HCT116 (cell line): ENCODE data around the gene ANXA5. TPM values are rescaled to one million over a fixed set of nuclear protein-coding genes. Genes with fewer than 3 reads are reported as not detected.

Experiments
- ATAC-seq: fragments of 200-7000 bp; cut with Tn5 transposase; 2 replicates; pipeline ENCODE4 v1.9.1; 2020; ENCODE audit warnings: mild to moderate bottlenecking, moderate library complexity
- BruUV-seq: library from RNA; stranded (reverse); fragments of 400-500 nt; replicated peaks from 2 replicates; lab custom pipeline; 2021; lab: Mats Ljungman, UMichigan
- CTCF ChIA-PET: fragments of 300-600 bp; sonication (Branson Sonifier 250); formaldehyde crosslinking; loops from one replicate; lab custom pipeline; 2021; ENCODE audit warnings: antibody characterized with exemption; lab: Charles Lee
- POLR2A ChIA-PET: fragments of 300-600, 350-600 bp; sonication (Branson Sonifier 250); formaldehyde crosslinking; loops from one replicate; lab custom pipeline; 2021; ENCODE audit warnings: antibody characterized with exemption; lab: Charles Lee
- RAD21 ChIA-PET, 2 experiments: fragments of 300-600 bp; sonication (Branson Sonifier 250); formaldehyde crosslinking; loops; one replicate each; lab custom pipeline; 2023; ENCODE audit warnings: low total read pairs in 2 of 2; ENCODE audit not compliant: uncharacterized antibody in 2 of 2, unreplicated experiment in 2 of 2, low non-redundant PET in 1 of 2; lab: Charles Lee
- DNase-seq: peaks from one replicate; pipeline ENCODE4 v3.0.0-alpha.2; 2010; ENCODE audit warnings: low read depth, low spot score
- H2AFZ ChIP-seq: fragments of 200-600 bp; shearing (Covaris generic), sonication (generic); 2 replicates; pipeline ENCODE4 v1.6.1; 2017; ENCODE audit warnings: low read depth, mixed run types, mixed read lengths, antibody characterized with exemption, low read length; ENCODE audit not compliant: poor library complexity, severe bottlenecking
- H3K27ac ChIP-seq: 2 replicates; pipeline ENCODE4 v1.5.1; 2012; ENCODE audit warnings: low read depth, low read length
- H3K27me3 ChIP-seq: fragments of 200-600 bp; sonication (generic); 2 replicates; pipeline ENCODE4 v1.6.1; 2016; ENCODE audit warnings: mixed run types, low read length, mixed read lengths; ENCODE audit not compliant: insufficient read depth
- H3K36me3 ChIP-seq, 2 experiments: fragments of 200-500 bp in 1 of 2; fragments of 200-600 bp in 1 of 2; sonication (Bioruptor generic) in 1 of 2; sonication (generic) in 1 of 2; 2 replicates each; pipeline versions ENCODE4 v1.5.1 to v1.6.1; 2014 to 2016; ENCODE audit warnings: low read length in 2 of 2, inconsistent platforms in 1 of 2, mixed read lengths in 1 of 2, mixed run types in 1 of 2; ENCODE audit not compliant: insufficient read depth in 2 of 2, control insufficient read depth in 1 of 2
- H3K4me1 ChIP-seq, 2 experiments: fragments of 200-600 bp in 1 of 2; sonication (generic) in 1 of 2; 2 replicates each; pipeline versions ENCODE4 v1.5.1 to v1.6.1; 2012 to 2017; ENCODE audit warnings: low read length in 2 of 2, inconsistent platforms in 1 of 2, mild to moderate bottlenecking in 1 of 2, mixed read lengths in 1 of 2, mixed run types in 1 of 2, moderate library complexity in 1 of 2; ENCODE audit not compliant: insufficient read depth in 2 of 2, control insufficient read depth in 1 of 2
- H3K4me2 ChIP-seq: fragments of 200-600 bp; sonication (generic); 2 replicates; pipeline ENCODE4 v1.6.1; 2017; ENCODE audit warnings: mixed run types, low read length, mixed read lengths
- H3K4me3 ChIP-seq, 2 experiments: fragments of 200-600 bp in 1 of 2; sonication (generic) in 1 of 2; replicated peaks in 1 of 2; 2 replicates each; pipeline ENCODE4 v1.5.1; 2011 to 2016; ENCODE audit warnings: low read length in 2 of 2, control low read depth in 1 of 2, low read depth in 1 of 2, mild to moderate bottlenecking in 1 of 2, mixed read lengths in 1 of 2, mixed run types in 1 of 2
- H3K79me2 ChIP-seq: fragments of 200-600 bp; sonication (generic); 2 replicates; pipeline ENCODE4 v1.6.1; 2017; ENCODE audit warnings: mild to moderate bottlenecking, mixed run types, low read length, moderate library complexity, mixed read lengths; ENCODE audit not compliant: insufficient read depth
- H3K9ac ChIP-seq: fragments of 200-600 bp; sonication (generic); 2 replicates; pipeline ENCODE4 v1.6.1; 2016; ENCODE audit warnings: low read length, mixed read lengths
- H3K9me2 ChIP-seq: fragments of 200-600 bp; sonication (generic), shearing (Covaris generic); 2 replicates; pipeline ENCODE4 v1.6.1; 2017; ENCODE audit warnings: mixed run types, mild to moderate bottlenecking, moderate library complexity; ENCODE audit not compliant: insufficient read depth
- H3K9me3 ChIP-seq, 2 experiments: fragments of 200-500 bp in 1 of 2; fragments of 200-600 bp in 1 of 2; sonication (Bioruptor generic) in 1 of 2; sonication (generic) in 1 of 2; 2 replicates each; pipeline ENCODE4 v1.6.1; 2014 to 2017; ENCODE audit warnings: low read length in 2 of 2, mixed read lengths in 2 of 2, inconsistent platforms in 1 of 2, low read depth in 1 of 2, mild to moderate bottlenecking in 1 of 2, mixed run types in 1 of 2, moderate library complexity in 1 of 2; ENCODE audit not compliant: control insufficient read depth in 1 of 2, insufficient read depth in 1 of 2
- H4K20me1 ChIP-seq: fragments of 200-600 bp; sonication (generic), shearing (Covaris generic); 2 replicates; pipeline ENCODE4 v1.6.1; 2017; ENCODE audit warnings: mixed run types, mild to moderate bottlenecking, moderate library complexity; ENCODE audit not compliant: insufficient read depth
- CEBPB ChIP-seq: IDR thresholded peaks from 2 replicates; pipeline ENCODE4 v1.6.1; 2012; ENCODE audit warnings: low read depth
- ELF1 ChIP-seq: IDR thresholded peaks from 2 replicates; pipeline ENCODE4 v1.6.1; 2012; ENCODE audit warnings: low read depth, borderline replicate concordance
- EZH2phosphoT487 ChIP-seq: fragments of 200-600 bp; IDR thresholded peaks from 2 replicates; pipeline ENCODE4 v1.6.1; 2018; ENCODE audit warnings: antibody characterized with exemption, borderline replicate concordance
- FOSL1 ChIP-seq: IDR thresholded peaks from 2 replicates; pipeline ENCODE4 v1.6.1; 2012; ENCODE audit warnings: low read depth
- POLR2AphosphoS5 ChIP-seq: IDR thresholded peaks from 2 replicates; pipeline ENCODE4 v1.6.1; 2011; ENCODE audit warnings: mild to moderate bottlenecking, low read depth, low read length, moderate library complexity
- RAD21 ChIP-seq: IDR thresholded peaks from 2 replicates; pipeline ENCODE4 v1.6.1; 2012; ENCODE audit warnings: low read depth, mild to moderate bottlenecking
- REST ChIP-seq: IDR thresholded peaks from 2 replicates; pipeline ENCODE4 v1.6.1; 2012; ENCODE audit warnings: low read depth
- intact Hi-C: fragments of 100-400 bp; cut with micrococcal nuclease; formaldehyde crosslinking; loops from 2 replicates; pipeline ENCODE4 v1.10.0; 2022
- total RNA-seq: library from RNA; stranded (reverse); gene quantifications from one replicate; pipeline ENCODE4 v1.2.1, GENCODE V29; 2021; ENCODE audit not compliant: unreplicated experiment

ANXA5 gene
- total RNA-seq, 1 experiment from 2014 or later, result 186 TPM

- no peak for ATAC-seq
- Histone ChIP-seq H3K9ac (no peak overlapping the region), H3K79me2 (no peaks in the 10 kb centered on the region)
- no peak for TF ChIP-seq FOSL1
- no peak for TF ChIP-seq ELF1
- no peak for TF ChIP-seq RAD21
- TF ChIP-seq, all 23 proteins: peak for 0
- CTCF ChIA-PET, result no interaction called here
- Histone ChIP-seq H3K9me2 (no peaks in the 10 kb centered on the region), H3K4me2 (no peak overlapping the region), H3K27me3 (no peaks in the 10 kb centered on the region), H3K27ac (no peak overlapping the region), H2AFZ (no peak overlapping the region), H3K4me3 (no peak overlapping the region), H3K4me1 (no peaks in the 10 kb centered on the region), H3K36me3 (peaks cover 26 to 61% of the 10 kb centered on the region in 2 experiments; a peak in 3 of 4 replicates), H4K20me1 (no peaks in the 10 kb centered on the region), H3K9me3 (no peaks in the 10 kb centered on the region)
- no TSS peak for BruUV-seq
- no peak for DNase-seq
- POLR2A ChIA-PET, result interaction anchor here (0.7 kb wide), 1 partner anchor 28 kb away, joined by 4 read pairs; the partner anchor contains the start of gene ANXA5
- intact Hi-C loops, result loop anchor here (5.0 kb wide), 1 partner anchor 59 kb away; no protein-coding TSS in a partner anchor
- RAD21 ChIA-PET, result no interaction called here
Measured at GRCh38 chr4:121668368-121669162, 28.2 kb downstream of the ANXA5 start.

- Histone ChIP-seq H3K27ac (no peak overlapping the region), H4K20me1 (no peaks in the 10 kb centered on the region), H3K4me2 (no peak overlapping the region), H3K36me3 (peaks cover 14 to 43% of the 10 kb centered on the region in 2 experiments; a peak in 3 of 4 replicates), H3K4me3 (no peak overlapping the region), H3K79me2 (no peaks in the 10 kb centered on the region), H3K27me3 (no peaks in the 10 kb centered on the region), H3K4me1 (no peaks in the 10 kb centered on the region), H3K9me3 (no peaks in the 10 kb centered on the region), H3K9me2 (no peaks in the 10 kb centered on the region), H3K9ac (no peak overlapping the region), H2AFZ (no peak overlapping the region)
- POLR2A ChIA-PET, result no interaction called here
- ATAC-seq (no peak), DNase-seq (no peak)
- RAD21 ChIA-PET, result no interaction called here
- CTCF ChIA-PET, result no interaction called here
- no TSS peak for BruUV-seq
- TF ChIP-seq REST (no peak), CEBPB (no peak), POLR2AphosphoS5 (no peak), EZH2phosphoT487 (no peak)
- intact Hi-C loops, result loop anchor here (5.0 kb wide), 1 partner anchor 61 kb away; no protein-coding TSS in a partner anchor
Measured at GRCh38 chr4:121666091-121666679, 30.6 kb downstream of the ANXA5 start.
